ENCODE measurements around the gene DCP1B. TPM values are rescaled to one million over a fixed set of nuclear protein-coding genes. Genes with fewer than 3 reads are reported as not detected.

Gene DCP1B
- total and polyA plus RNA-seq, 7 experiments from 2014 or later = 8.1 to 30.5 (median 19.3) TPM

DNA sequence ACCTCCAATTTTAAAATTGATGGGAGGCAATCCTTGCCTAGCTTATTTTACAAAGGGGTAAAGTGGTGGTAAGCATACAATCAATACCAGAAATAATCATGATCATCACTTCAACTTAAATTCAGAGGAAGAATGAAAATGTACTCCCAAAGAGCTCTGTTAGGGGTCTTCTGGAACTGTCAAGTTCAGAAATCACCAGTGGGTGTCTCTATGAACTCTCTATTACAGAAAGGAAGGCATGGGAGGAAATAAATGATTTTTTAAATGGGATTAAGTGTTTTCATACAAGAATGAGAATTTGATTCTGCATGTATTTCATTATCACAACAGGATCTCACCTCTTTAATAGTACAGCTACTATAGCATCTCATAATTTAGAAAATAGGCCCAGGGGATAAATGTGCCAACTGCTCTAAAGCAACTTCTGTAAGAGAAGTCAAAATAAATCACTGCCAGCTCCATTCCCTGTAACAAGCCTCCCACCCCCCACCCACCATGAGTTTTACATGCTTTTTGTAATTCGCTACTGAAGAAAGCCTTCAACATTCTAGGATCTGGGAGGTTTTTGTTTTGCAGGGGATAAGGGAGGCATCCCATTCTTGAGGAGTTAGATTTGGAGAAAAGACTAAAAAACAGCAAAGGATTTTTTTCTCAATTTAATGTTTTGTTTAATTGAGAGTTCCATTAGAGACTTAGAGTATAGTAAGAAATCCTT is 9.7 kb downstream of the DCP1B start:
- no peak overlapping the region for H3K4me3 ChIP-seq (ENCODE audit: low read length)
- intact Hi-C loops (cut with micrococcal nuclease) = no loop called here
- H3K4me3 Mint-ChIP-seq = no peak overlapping the region
- DNase-seq = no peak
- H3K27me3 ChIP-seq (ENCODE audit: control insufficient read depth in 2 of 2, insufficient read depth in 2 of 2, low read length in 2 of 2) = no peaks in the 10 kb centered on the region
- H3K4me1 Mint-ChIP-seq = peaks cover 16 to 46% (median 32%) of the 10 kb centered on the region in 7 donors
- ChIA-PET POLR2A (no interaction called here), CTCF (no interaction called here)
- peaks cover 9 to 26% (median 10%) of the 10 kb centered on the region in 3 experiments for H3K36me3 ChIP-seq (ENCODE audit: control insufficient read depth in 2 of 3, insufficient read depth in 3 of 3, low read length in 3 of 3)
- ATAC-seq = no peak
- peaks cover 0 to 15% of the 10 kb centered on the region in 2 donors for H3K4me1 ChIP-seq (ENCODE audit: control insufficient read depth in 2 of 2, insufficient read depth in 2 of 2, low read length in 2 of 2)
- peaks cover 8 to 56% (median 31%) of the 10 kb centered on the region in 5 donors for H3K36me3 Mint-ChIP-seq
- no peaks in the 10 kb centered on the region for H3K9me3 ChIP-seq (ENCODE audit: control insufficient read depth in 2 of 3, low read length in 3 of 3)
- H3K9me3 Mint-ChIP-seq = no peaks in the 10 kb centered on the region
- H3K27me3 Mint-ChIP-seq = no peaks in the 10 kb centered on the region
- H3K27ac Mint-ChIP-seq = no peak overlapping the region
- H3K27ac ChIP-seq (ENCODE audit: low read depth, low read length) = no peak overlapping the region

- DNase-seq (no peak), ATAC-seq (peak; percentile 63)
- Histone ChIP-seq H3K27me3 (ENCODE audit: control insufficient read depth in 2 of 2, insufficient read depth in 2 of 2, low read length in 2 of 2) (no peaks in the 10 kb centered on the region), H3K4me1 (ENCODE audit: control insufficient read depth in 2 of 2, insufficient read depth in 2 of 2, low read length in 2 of 2) (peaks cover 0 to 15% of the 10 kb centered on the region in 2 donors), H3K4me3 (ENCODE audit: low read length) (no peak overlapping the region), H3K27ac (ENCODE audit: low read depth, low read length) (no peak overlapping the region), H3K36me3 (ENCODE audit: control insufficient read depth in 2 of 3, insufficient read depth in 3 of 3, low read length in 3 of 3) (peaks cover 9 to 26% (median 10%) of the 10 kb centered on the region in 3 experiments), H3K9me3 (ENCODE audit: control insufficient read depth in 2 of 3, low read length in 3 of 3) (no peaks in the 10 kb centered on the region)
- H3K9me3 Mint-ChIP-seq = no peaks in the 10 kb centered on the region
- no peak overlapping the region for H3K4me3 Mint-ChIP-seq
- H3K27me3 Mint-ChIP-seq = no peaks in the 10 kb centered on the region
- intact Hi-C loops (cut with micrococcal nuclease) = no loop called here
- POLR2A ChIA-PET = no interaction called here
- peaks cover 13 to 42% (median 32%) of the 10 kb centered on the region in 7 donors for H3K4me1 Mint-ChIP-seq
- H3K36me3 Mint-ChIP-seq = peaks cover 8 to 60% (median 35%) of the 10 kb centered on the region in 5 donors
- no peak overlapping the region for H3K27ac Mint-ChIP-seq
- CTCF ChIA-PET = no interaction called here
These were observed 10.3 kb downstream of the DCP1B start for GRCh38 chr12:1993871-1994371.

- CTCF ChIA-PET = no interaction called here
- Histone ChIP-seq H3K27ac (ENCODE audit: low read depth, low read length) (no peak overlapping the region), H3K36me3 (ENCODE audit: control insufficient read depth in 2 of 3, insufficient read depth in 3 of 3, low read length in 3 of 3) (peaks cover 9 to 27% (median 10%) of the 10 kb centered on the region in 3 experiments), H3K4me1 (ENCODE audit: control insufficient read depth in 2 of 2, insufficient read depth in 2 of 2, low read length in 2 of 2) (peaks cover 0 to 15% of the 10 kb centered on the region in 2 donors), H3K4me3 (ENCODE audit: low read length) (no peak overlapping the region), H3K27me3 (ENCODE audit: control insufficient read depth in 2 of 2, insufficient read depth in 2 of 2, low read length in 2 of 2) (no peaks in the 10 kb centered on the region), H3K9me3 (ENCODE audit: control insufficient read depth in 2 of 3, low read length in 3 of 3) (no peaks in the 10 kb centered on the region)
- no peaks in the 10 kb centered on the region for H3K27me3 Mint-ChIP-seq
- DNase-seq (no peak), ATAC-seq (no peak)
- POLR2A ChIA-PET = no interaction called here
- H3K9me3 Mint-ChIP-seq = no peaks in the 10 kb centered on the region
- no peak overlapping the region for H3K4me3 Mint-ChIP-seq
- peaks cover 13 to 38% (median 30%) of the 10 kb centered on the region in 7 donors for H3K4me1 Mint-ChIP-seq
- peaks cover 8 to 66% (median 39%) of the 10 kb centered on the region in 5 donors for H3K36me3 Mint-ChIP-seq
- no peak overlapping the region for H3K27ac Mint-ChIP-seq
- intact Hi-C loops (cut with micrococcal nuclease) = no loop called here
These were observed 10.9 kb downstream of the DCP1B start for GRCh38 chr12:1993341-1993740.

DNA sequence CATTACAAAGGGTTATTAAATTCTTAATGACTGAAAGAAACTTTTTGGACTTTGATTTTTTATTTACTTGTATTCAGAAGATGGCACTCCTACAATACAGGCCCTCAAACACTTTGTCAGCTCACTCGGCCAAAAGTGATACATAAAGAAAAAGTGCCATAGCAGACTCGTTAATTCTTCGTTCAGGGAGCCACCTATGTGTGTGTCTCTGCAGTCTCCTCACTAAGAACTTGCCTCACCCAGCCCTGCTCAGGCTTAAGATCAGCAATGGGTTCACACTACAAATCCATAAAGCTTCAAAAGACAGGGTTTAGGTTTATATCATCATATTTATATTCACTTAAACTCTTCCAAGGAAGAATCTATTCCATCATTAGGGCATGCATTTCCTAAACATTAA is 11.5 kb downstream of the DCP1B start:
- H3K27me3 Mint-ChIP-seq = no peaks in the 10 kb centered on the region
- POLR2A ChIA-PET = no interaction called here
- H3K27ac ChIP-seq (ENCODE audit: low read depth, low read length) = no peak overlapping the region

GRCh38 chr12:1989111-1989510 is 15.1 kb downstream of the DCP1B start:
- peaks cover 4 to 46% (median 10%) of the 10 kb centered on the region in 3 experiments for H3K36me3 ChIP-seq (ENCODE audit: control insufficient read depth in 2 of 3, insufficient read depth in 3 of 3, low read length in 3 of 3)

More for the DNA sequence above, 11.5 kb downstream of the DCP1B start:
- Mint-ChIP-seq H3K9me3 (peaks cover 0 to 3% (median 0%) of the 10 kb centered on the region in 11 donors), H3K27ac (no peak overlapping the region), H3K4me1 (peaks cover 13 to 34% (median 27%) of the 10 kb centered on the region in 7 donors), H3K4me3 (no peak overlapping the region), H3K36me3 (peaks cover 13 to 72% (median 45%) of the 10 kb centered on the region in 5 donors)
- Histone ChIP-seq H3K36me3 (ENCODE audit: control insufficient read depth in 2 of 3, insufficient read depth in 3 of 3, low read length in 3 of 3) (peaks cover 9 to 33% (median 10%) of the 10 kb centered on the region in 3 experiments), H3K27me3 (ENCODE audit: control insufficient read depth in 2 of 2, insufficient read depth in 2 of 2, low read length in 2 of 2) (no peaks in the 10 kb centered on the region), H3K9me3 (ENCODE audit: control insufficient read depth in 2 of 3, low read length in 3 of 3) (no peaks in the 10 kb centered on the region), H3K4me1 (ENCODE audit: control insufficient read depth in 2 of 2, insufficient read depth in 2 of 2, low read length in 2 of 2) (peaks cover 0 to 15% of the 10 kb centered on the region in 2 donors), H3K4me3 (ENCODE audit: low read length) (no peak overlapping the region)
- DNase-seq (no peak), ATAC-seq (no peak)
- intact Hi-C loops (cut with micrococcal nuclease) = no loop called here
- CTCF ChIA-PET = no interaction called here

DNA sequence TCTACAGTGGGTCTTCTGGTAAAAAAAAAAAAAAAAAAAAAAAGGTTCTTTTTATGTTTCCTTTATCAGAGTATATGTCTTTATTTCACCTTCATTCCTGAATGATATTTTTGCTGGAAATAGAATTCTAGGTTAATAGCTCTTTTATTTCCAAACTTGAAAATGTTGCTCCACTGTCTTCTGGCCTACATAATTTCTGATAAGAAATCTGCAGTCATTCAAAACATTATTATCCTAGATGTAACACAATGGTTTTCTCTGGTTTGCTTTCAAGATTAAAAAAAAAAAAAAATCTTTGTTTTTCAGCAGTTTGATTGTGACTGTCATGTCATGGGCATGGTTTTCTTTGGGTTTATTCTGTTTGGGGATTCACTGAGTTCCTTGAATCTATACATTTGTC is 19.5 kb downstream of the DCP1B start:
- H3K4me3 Mint-ChIP-seq = no peak overlapping the region
- peaks cover 0 to 3% (median 0%) of the 10 kb centered on the region in 3 experiments for H3K9me3 ChIP-seq (ENCODE audit: control insufficient read depth in 2 of 3, low read length in 3 of 3)
- no peak for DNase-seq
- H3K4me1 Mint-ChIP-seq = peaks cover 0 to 15% (median 0%) of the 10 kb centered on the region in 7 donors
- H3K27ac ChIP-seq (ENCODE audit: low read depth, low read length) = no peak overlapping the region
- H3K4me3 ChIP-seq (ENCODE audit: low read length) = no peak overlapping the region
- H3K27ac Mint-ChIP-seq = no peak overlapping the region
- peaks cover 0 to 34% (median 15%) of the 10 kb centered on the region in 11 donors for H3K9me3 Mint-ChIP-seq
- no peaks in the 10 kb centered on the region for H3K27me3 Mint-ChIP-seq
- ChIA-PET CTCF (no interaction called here), POLR2A (no interaction called here)
- intact Hi-C loops (cut with micrococcal nuclease) = no loop called here
- H3K36me3 Mint-ChIP-seq = peaks cover 14 to 70% (median 62%) of the 10 kb centered on the region in 5 donors
- no peak for ATAC-seq
- no peaks in the 10 kb centered on the region for H3K4me1 ChIP-seq (ENCODE audit: control insufficient read depth in 2 of 2, insufficient read depth in 2 of 2, low read length in 2 of 2)
- peaks cover 0 to 28% (median under 1%) of the 10 kb centered on the region in 3 experiments for H3K36me3 ChIP-seq (ENCODE audit: control insufficient read depth in 2 of 3, insufficient read depth in 3 of 3, low read length in 3 of 3)
- no peaks in the 10 kb centered on the region for H3K27me3 ChIP-seq (ENCODE audit: control insufficient read depth in 2 of 2, insufficient read depth in 2 of 2, low read length in 2 of 2)

More at GRCh38 chr12:1989111-1989510, 15.1 kb downstream of the DCP1B start:
- peaks cover 14 to 78% (median 65%) of the 10 kb centered on the region in 5 donors for H3K36me3 Mint-ChIP-seq
- intact Hi-C loops (cut with micrococcal nuclease) = no loop called here
- H3K27ac ChIP-seq (ENCODE audit: low read depth, low read length) = no peak overlapping the region
- peaks cover 0 to 12% of the 10 kb centered on the region in 2 donors for H3K4me1 ChIP-seq (ENCODE audit: control insufficient read depth in 2 of 2, insufficient read depth in 2 of 2, low read length in 2 of 2)
- ChIA-PET CTCF (no interaction called here), POLR2A (no interaction called here)
- H3K4me1 Mint-ChIP-seq = peaks cover 0 to 11% (median 6%) of the 10 kb centered on the region in 7 donors
- H3K4me3 ChIP-seq (ENCODE audit: low read length) = no peak overlapping the region
- no peak overlapping the region for H3K4me3 Mint-ChIP-seq
- no peak for DNase-seq
- no peak for ATAC-seq
- no peak overlapping the region for H3K27ac Mint-ChIP-seq
- peaks cover 0 to 31% (median 15%) of the 10 kb centered on the region in 11 donors for H3K9me3 Mint-ChIP-seq
- peaks cover 0 to 3% (median 0%) of the 10 kb centered on the region in 3 experiments for H3K9me3 ChIP-seq (ENCODE audit: control insufficient read depth in 2 of 3, low read length in 3 of 3)
- no peaks in the 10 kb centered on the region for H3K27me3 ChIP-seq (ENCODE audit: control insufficient read depth in 2 of 2, insufficient read depth in 2 of 2, low read length in 2 of 2)
- H3K27me3 Mint-ChIP-seq = no peaks in the 10 kb centered on the region
